ENCODE measurements around the gene ANKH.

The ANKH gene

DNA sequence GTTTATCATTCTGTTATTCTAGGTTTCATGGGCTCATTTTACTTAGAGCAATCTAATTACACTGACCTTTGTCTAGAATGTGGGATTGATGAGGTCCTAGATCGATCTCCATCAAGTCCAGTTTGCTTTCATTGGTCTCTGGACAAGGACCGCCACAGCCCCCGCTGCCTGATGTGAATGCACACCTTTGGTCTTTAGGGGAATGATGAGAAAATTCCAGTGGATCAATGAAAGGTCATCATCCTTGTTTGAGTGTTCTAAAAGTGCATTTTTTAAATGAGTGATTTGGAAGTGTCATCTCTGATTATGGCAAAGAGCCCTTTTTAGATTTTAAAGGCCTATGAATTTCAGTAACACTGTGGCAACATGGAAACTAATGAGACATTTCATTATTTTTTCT is 2.2 kb upstream of the ANKH start:
- TF ChIP-seq, protein P1, sequence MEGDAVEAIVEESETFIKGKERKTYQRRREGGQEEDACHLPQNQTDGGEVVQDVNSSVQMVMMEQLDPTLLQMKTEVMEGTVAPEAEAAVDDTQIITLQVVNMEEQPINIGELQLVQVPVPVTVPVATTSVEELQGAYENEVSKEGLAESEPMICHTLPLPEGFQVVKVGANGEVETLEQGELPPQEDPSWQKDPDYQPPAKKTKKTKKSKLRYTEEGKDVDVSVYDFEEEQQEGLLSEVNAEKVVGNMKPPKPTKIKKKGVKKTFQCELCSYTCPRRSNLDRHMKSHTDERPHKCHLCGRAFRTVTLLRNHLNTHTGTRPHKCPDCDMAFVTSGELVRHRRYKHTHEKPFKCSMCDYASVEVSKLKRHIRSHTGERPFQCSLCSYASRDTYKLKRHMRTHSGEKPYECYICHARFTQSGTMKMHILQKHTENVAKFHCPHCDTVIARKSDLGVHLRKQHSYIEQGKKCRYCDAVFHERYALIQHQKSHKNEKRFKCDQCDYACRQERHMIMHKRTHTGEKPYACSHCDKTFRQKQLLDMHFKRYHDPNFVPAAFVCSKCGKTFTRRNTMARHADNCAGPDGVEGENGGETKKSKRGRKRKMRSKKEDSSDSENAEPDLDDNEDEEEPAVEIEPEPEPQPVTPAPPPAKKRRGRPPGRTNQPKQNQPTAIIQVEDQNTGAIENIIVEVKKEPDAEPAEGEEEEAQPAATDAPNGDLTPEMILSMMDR (IDR thresholded peaks at IDR 0.05; ENCODE audit: low read depth, low read length): no peak
- DNase-seq (ENCODE audit: extremely low read depth, low read depth): no peak

DNA sequence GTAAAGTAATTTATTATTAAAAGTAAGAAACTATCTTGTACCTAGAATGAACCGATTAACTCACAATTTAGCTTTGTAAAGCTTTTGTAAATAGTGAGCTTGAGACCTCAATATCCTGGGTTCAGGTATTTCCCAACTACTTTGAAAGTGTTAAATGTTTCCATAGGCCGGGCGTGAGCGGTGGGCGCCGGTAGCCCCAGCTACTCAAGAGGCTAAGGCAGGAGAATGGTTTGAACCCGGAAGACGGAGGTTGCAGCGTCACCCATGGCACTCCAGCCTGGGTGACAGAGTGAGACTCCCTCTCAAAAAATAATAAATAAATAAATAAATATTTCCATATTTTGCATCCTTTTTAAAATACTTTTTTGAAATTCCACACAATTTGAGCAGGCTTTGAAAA is 1.5 kb upstream of the ANKH start:
- TF ChIP-seq, protein P1 (IDR thresholded peaks at IDR 0.05; ENCODE audit: low read depth, low read length): no peak
- no peak for DNase-seq (ENCODE audit: extremely low read depth, low read depth)

DNA sequence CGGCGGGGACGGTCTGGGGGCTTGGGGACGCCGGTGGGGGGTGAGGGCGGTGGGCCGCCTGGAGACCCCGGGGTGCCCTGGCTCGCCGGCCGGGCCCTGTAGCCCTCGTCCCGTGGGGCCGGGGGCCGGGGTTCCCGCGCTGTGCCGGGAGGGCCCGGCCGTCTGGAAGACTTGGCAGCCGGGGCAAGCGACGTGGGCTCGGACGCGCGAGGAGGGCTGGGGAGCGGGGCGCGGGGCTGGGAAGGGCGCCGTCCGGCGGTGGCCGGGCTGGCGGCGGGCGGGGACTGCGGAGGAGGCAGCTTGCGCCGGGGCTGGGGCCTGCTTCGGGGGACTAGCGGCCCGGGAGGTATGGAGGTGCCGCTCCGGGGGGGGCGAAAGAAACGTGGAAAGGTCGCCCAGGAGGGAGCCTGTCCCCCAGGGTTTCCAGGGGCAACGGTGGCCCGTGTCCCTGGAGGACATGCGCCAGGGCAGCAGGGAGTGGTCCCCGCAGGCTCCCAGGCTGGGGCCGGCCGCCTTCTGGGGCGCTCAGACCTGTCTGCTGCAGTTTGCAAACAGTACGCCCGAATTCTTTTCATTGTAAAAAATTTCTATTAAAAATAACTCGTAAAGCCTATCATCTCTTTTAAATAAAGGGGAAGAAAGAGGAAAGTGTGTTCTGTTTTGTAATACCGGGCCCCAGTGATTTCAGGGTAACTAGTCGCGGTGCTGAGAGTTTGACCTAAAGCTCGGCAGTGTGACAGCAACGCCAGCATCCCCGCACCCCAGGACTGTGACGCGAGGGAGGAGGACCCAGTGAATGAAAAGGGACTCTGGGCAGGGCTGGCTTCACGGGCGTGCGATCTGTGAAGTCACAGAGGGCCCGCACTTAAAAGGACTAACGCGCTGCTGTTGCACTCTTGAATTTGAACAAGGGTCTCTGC is 752 bp upstream of the ANKH start:
- DNase-seq (ENCODE audit: extremely low read depth, low read depth): no peak
- TF ChIP-seq, protein P1 (IDR thresholded peaks at IDR 0.05; ENCODE audit: low read depth, low read length): peak; percentile 2; the same call in 1 of the 2 replicates

DNA sequence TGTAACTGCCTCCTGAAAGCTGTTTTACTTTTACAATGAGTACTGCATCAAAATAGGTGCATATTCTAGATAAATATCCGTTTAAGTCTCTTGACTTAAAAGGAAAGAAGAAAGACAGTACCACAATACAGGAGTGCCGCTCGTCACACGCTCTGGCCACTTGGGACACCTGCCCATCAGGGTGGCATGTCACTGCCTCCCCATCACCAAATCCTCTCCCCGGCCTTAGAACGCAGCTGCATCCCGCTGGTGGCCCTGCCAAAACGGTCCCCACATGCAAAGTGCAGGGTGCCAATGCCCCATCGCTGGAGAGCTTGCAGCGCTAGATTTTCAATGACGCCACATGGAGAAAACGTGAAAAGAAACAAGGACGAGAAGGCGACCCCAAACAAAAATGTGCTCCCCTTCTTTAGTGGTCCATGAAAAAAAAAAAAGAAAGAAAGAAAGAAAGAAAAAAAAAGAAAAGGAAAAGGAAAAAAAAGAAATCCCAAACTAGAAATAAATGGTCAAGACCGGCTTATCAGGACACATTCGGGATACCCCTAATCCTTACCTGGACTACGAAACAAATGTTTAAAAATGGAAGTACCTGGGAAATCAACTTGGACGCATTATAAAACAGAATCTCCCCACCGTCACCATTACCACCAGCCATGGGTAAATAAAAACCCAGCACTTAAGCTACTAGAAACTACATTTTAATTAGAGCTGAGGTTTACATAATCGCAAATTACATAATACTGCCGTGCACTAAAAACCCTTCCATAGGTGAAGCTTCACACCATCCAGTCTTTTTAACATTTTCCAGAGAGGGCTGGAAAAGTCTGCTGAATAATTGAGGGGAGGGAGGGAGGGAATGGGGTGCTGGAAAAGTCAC is 1.0 kb downstream of the ANKH start:
- no peak for DNase-seq (ENCODE audit: extremely low read depth, low read depth)
- TF ChIP-seq, protein P1 (IDR thresholded peaks at IDR 0.05; ENCODE audit: low read depth, low read length): peak; percentile 27

DNA sequence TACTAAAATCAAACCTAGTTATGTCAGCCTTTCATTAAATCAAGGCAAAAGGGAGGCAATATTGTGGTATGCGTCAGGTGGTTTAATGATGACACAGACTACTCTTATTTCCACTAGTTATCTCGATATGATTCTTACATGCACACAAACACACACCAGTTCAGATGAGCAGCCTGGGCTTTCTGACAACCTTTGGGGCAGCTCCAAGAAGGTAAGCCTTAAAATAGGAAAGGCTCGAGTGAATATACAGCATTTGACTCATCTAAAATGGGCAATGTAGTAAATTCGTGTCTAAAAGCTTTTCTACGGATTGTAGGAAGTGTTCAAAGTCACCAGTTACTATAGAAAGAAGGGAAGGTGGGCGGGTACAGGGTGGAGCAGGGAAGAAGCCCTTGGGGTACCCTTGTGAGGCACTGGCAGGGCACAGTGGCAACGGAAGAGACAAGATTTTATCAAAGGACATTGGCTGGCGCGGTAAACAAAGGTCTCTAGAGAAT is 1.9 kb downstream of the ANKH start:
- DNase-seq (ENCODE audit: extremely low read depth, low read depth): no peak
- TF ChIP-seq, protein P1 (IDR thresholded peaks at IDR 0.05; ENCODE audit: low read depth, low read length): no peak

DNA sequence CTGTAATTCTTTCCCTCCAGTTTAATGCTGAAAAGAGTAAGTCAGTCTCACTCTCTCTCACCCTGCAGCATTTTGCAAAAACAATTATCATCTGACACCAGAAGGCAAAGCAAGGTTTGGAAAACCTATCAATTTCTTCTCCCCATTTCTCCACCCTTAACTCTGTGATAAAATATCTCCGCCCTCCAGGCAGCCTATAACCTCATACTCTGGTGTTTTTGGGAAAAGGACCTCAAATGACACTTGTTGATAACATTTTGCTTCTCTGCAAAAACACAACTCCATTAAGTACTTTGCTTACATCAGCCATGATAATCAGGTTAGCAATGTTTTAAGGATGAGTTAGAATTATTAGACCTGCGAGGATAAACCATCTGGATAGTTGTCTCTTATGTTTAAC is 2.3 kb downstream of the ANKH start:
- DNase-seq (ENCODE audit: extremely low read depth, low read depth): no peak
- TF ChIP-seq, protein P1 (IDR thresholded peaks at IDR 0.05; ENCODE audit: low read depth, low read length): no peak

All from AG09319 (cell line).